Activated B cell treated with CpG ODN at 0.5 μM for 24 hours (primary cell): Measurements from ENCODE around the gene TNIP2. TPM values are rescaled to one million over a fixed set of nuclear protein-coding genes. Genes with fewer than 3 reads are reported as not detected.

Source experiments
- ATAC-seq: fragments of 200-7000 bp; cut with Tn5 transposase; one replicate; pipeline ENCODE4 v1.10.0; 2021; ENCODE audit warnings: low read depth, mild to moderate bottlenecking, moderate library complexity
- CTCF ChIA-PET: fragments of 350-600 bp; sonication (Branson Sonifier 250); formaldehyde crosslinking; loops from one replicate; lab custom pipeline; 2021; ENCODE audit warnings: antibody characterized with exemption; lab: Charles Lee
- POLR2A ChIA-PET: fragments of 350-600 bp; sonication (Branson Sonifier 250); formaldehyde crosslinking; loops from one replicate; lab custom pipeline; 2021; ENCODE audit warnings: antibody characterized with exemption; lab: Charles Lee
- DNase-seq: peaks from one replicate; pipeline ENCODE4 v3.0.0; 2022
- H3K27ac Mint-ChIP-seq: one replicate; pipeline ENCODE4 v1.8.0; 2020; ENCODE audit warnings: mixed read lengths
- H3K27me3 Mint-ChIP-seq: one replicate; pipeline ENCODE4 v1.8.0; 2021; ENCODE audit warnings: mixed read lengths
- H3K36me3 Mint-ChIP-seq: one replicate; pipeline ENCODE4 v1.8.0; 2021; ENCODE audit warnings: low read depth, mixed read lengths
- H3K4me1 Mint-ChIP-seq: one replicate; pipeline ENCODE4 v1.8.0; 2021; ENCODE audit warnings: mixed read lengths
- H3K4me3 Mint-ChIP-seq: one replicate; pipeline ENCODE4 v1.8.0; 2020; ENCODE audit warnings: mild to moderate bottlenecking, mixed read lengths
- H3K9me3 Mint-ChIP-seq: one replicate; pipeline ENCODE4 v1.8.0; 2020; ENCODE audit warnings: mixed read lengths
- intact Hi-C: fragments of 100-400 bp; cut with micrococcal nuclease; formaldehyde crosslinking; loops from one replicate; pipeline ENCODE4 v1.15.1; 2024
- total RNA-seq: library from RNA; stranded (reverse); gene quantifications from 2 replicates; pipeline ENCODE4 v1.2.3, GENCODE V29; 2022
- TF ChIP-seq, protein P1 (sequence below): fragments of 200-600 bp; IDR thresholded peaks from one replicate; pipeline ENCODE4 v1.8.0; 2022; ENCODE audit warnings: antibody characterized with exemption, mild to moderate bottlenecking

TNIP2 gene
- total RNA-seq, 1 donor from 2014 or later, result 83.2 TPM

DNA sequence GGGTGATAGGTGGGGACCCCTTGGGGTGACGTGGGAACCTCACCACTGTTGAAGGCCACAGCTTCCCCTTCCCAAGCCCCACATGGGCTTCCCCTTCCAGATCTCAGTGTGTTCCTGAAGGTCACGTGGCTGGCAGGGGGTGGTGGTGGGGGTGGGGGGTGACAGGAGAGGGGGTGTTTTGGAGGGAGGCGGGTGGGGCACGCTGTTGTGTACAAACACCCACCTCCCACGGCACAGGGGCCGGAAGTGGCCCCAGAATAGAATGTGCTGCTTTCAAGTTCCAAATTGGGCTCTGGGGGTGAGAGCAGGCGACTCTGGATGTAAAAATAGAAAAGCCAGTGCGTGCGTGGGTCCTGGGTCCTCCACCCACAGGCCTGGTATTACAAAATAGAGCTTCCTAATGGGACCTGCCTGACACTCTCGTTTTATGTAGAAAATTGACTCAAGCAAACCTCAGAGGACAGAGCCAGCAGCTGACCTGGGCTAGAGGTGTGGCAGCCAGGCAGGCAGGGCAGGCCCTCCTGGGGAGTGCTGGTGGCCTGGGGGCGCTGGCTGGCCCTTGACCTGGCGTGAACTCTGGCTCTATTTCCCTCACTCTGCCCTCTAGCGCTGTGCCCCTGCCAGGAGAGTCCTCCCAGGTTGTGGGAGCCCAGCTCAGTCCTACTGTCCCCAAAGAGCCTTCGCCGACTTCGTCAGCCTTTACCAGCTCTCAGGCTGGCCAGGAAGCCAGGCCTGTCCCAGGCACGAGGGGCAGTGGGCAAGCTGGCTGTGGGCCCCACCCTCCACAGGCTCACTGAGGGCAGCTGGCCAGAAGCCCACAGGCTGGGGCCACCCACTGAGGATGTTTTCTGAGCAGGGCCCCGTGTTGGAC lies 31.3 kb upstream of the TNIP2 start:
- peaks cover 9% of the 10 kb centered on the region for H3K9me3 Mint-ChIP-seq
- H3K27ac Mint-ChIP-seq, result peak overlapping the region; percentile 93
- H3K4me1 Mint-ChIP-seq, result peaks cover 72% of the 10 kb centered on the region
- no peaks in the 10 kb centered on the region for H3K27me3 Mint-ChIP-seq
- peak; percentile 56 for DNase-seq
- ATAC-seq, result peak; percentile 50
- ChIA-PET CTCF (interaction anchor here (1.2 kb wide), 1 partner anchor 26 kb away, joined by 4 read pairs; no protein-coding TSS in a partner anchor), POLR2A (interaction anchor here (0.6 to 6.5 kb wide), 22 partner anchors 12 to 393 kb away, joined by 3 to 80 read pairs (median 5); no protein-coding TSS in a partner anchor)
- TF ChIP-seq, protein P1, sequence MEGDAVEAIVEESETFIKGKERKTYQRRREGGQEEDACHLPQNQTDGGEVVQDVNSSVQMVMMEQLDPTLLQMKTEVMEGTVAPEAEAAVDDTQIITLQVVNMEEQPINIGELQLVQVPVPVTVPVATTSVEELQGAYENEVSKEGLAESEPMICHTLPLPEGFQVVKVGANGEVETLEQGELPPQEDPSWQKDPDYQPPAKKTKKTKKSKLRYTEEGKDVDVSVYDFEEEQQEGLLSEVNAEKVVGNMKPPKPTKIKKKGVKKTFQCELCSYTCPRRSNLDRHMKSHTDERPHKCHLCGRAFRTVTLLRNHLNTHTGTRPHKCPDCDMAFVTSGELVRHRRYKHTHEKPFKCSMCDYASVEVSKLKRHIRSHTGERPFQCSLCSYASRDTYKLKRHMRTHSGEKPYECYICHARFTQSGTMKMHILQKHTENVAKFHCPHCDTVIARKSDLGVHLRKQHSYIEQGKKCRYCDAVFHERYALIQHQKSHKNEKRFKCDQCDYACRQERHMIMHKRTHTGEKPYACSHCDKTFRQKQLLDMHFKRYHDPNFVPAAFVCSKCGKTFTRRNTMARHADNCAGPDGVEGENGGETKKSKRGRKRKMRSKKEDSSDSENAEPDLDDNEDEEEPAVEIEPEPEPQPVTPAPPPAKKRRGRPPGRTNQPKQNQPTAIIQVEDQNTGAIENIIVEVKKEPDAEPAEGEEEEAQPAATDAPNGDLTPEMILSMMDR, result no peak
- H3K36me3 Mint-ChIP-seq, result peaks cover 1% of the 10 kb centered on the region
- H3K4me3 Mint-ChIP-seq, result peak overlapping the region; percentile 41
- intact Hi-C loops, result loop anchor here (1.0 to 2.0 kb wide), 3 partner anchors 23 to 63 kb away; no protein-coding TSS in a partner anchor

DNA sequence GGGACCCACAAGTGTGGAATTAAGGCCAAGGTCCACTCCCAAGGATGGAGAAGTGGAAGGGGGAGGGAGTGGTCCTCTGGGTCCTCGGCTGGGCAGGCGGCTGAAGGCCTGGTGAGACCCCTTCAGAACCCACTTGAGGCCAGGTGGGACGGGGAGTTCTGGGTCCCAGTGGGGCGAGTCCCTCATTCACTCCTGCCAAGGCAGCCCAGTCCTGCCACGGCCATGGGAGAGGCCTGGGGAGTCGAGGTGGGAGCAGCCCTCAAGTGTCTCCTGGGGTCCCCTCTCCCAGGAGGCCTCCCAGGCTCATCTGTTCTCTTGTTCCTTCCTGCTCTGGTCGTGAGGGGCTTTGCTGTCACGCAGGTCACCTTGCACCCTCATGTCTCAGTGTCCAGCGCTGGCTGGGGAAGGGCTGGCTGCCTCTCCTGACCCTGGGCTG lies 30.7 kb upstream of the TNIP2 start:
- CTCF ChIA-PET, result interaction anchor here (1.2 to 1.7 kb wide), 2 partner anchors 26 kb away, joined by 4 to 5 read pairs; no protein-coding TSS in a partner anchor
- Mint-ChIP-seq H3K27ac (peak overlapping the region; percentile 93), H3K4me3 (peak overlapping the region; percentile 50), H3K4me1 (peaks cover 66% of the 10 kb centered on the region), H3K27me3 (no peaks in the 10 kb centered on the region), H3K36me3 (peaks cover 1% of the 10 kb centered on the region), H3K9me3 (peaks cover 9% of the 10 kb centered on the region)
- intact Hi-C loops, result loop anchor here (1.0 to 2.0 kb wide), 5 partner anchors 22 to 64 kb away; no protein-coding TSS in a partner anchor
- POLR2A ChIA-PET, result interaction anchor here (0.6 to 6.5 kb wide), 24 partner anchors 12 to 392 kb away, joined by 3 to 80 read pairs (median 5); no protein-coding TSS in a partner anchor
- DNase-seq (no peak), ATAC-seq (peak; percentile 2)
- TF ChIP-seq, protein P1, result no peak

DNA sequence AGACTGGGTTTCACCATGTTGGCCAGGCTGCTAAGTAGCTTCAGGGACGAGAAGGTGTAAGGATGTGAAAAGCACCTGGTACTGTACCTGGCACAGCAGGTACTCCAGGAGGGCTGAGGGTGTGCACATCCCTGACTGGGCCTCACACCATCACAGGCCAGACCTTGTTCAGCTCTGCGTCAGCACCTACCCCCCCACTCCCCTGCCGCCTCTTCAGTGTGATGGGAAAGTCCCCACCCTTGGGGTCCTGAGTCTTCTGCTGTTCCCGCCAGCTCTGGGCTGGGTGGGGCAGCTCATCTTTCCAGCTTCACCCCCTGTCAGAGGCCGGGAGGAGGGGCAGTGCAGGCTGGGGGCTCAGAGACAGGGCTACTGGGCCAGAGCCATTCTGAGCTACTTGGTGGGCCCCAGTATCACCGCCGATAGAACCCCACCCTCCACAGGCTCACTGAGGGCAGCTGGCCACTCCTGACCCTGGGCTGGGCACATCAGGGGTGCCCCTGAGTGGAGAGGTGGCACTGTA lies 30.1 kb upstream of the TNIP2 start:
- Mint-ChIP-seq H3K4me1 (peaks cover 61% of the 10 kb centered on the region), H3K9me3 (peaks cover 9% of the 10 kb centered on the region), H3K36me3 (peaks cover 1% of the 10 kb centered on the region), H3K27ac (peak overlapping the region; percentile 93), H3K4me3 (peak overlapping the region; percentile 50), H3K27me3 (no peaks in the 10 kb centered on the region)
- peak; percentile 77 for ATAC-seq
- CTCF ChIA-PET, result interaction anchor here (1.7 kb wide), 1 partner anchor 27 kb away, joined by 5 read pairs; no protein-coding TSS in a partner anchor
- DNase-seq, result peak; percentile 62
- POLR2A ChIA-PET, result interaction anchor here (0.6 to 6.5 kb wide), 24 partner anchors 10 to 317 kb away, joined by 3 to 80 read pairs (median 5); partner anchors contain the start of gene RNF4
- intact Hi-C loops, result loop anchor here (1.0 to 2.0 kb wide), 4 partner anchors 21 to 65 kb away; no protein-coding TSS in a partner anchor
- TF ChIP-seq, protein P1, result no peak

DNA sequence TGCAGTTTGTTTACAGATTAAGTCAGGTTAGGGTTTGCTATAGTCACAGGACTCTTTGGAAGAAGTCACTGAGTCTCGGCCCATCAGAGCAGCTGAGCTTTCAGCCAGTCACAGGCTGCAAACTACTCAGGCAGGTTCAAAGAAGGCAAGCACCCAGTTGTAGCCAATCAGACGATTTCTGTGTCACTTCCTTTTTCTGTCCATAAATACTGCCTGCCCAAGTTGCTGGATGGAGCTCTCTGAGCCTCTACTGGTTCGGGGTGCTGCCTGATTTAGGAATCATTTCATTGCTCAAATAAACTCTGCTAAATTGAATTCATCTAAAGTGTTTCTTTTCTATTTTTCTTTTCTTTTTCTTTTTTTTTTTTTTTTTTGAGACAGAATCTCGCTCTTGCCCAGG lies 29.5 kb upstream of the TNIP2 start:
- ATAC-seq (peak; percentile 38), DNase-seq (no peak)
- Mint-ChIP-seq H3K27ac (peak overlapping the region; percentile 93), H3K36me3 (peaks cover 1% of the 10 kb centered on the region), H3K4me1 (peaks cover 55% of the 10 kb centered on the region), H3K9me3 (peaks cover 9% of the 10 kb centered on the region), H3K27me3 (no peaks in the 10 kb centered on the region), H3K4me3 (no peak overlapping the region)
- ChIA-PET CTCF (interaction anchor here (1.7 kb wide), 1 partner anchor 27 kb away, joined by 5 read pairs; no protein-coding TSS in a partner anchor), POLR2A (interaction anchor here (0.5 to 6.5 kb wide), 29 partner anchors 9 to 317 kb away, joined by 3 to 80 read pairs (median 4); partner anchors contain the start of gene RNF4)
- TF ChIP-seq, protein P1, result no peak
- intact Hi-C loops, result loop anchor here (1.0 to 2.0 kb wide), 4 partner anchors 21 to 65 kb away; no protein-coding TSS in a partner anchor
